SH-SY5Y (cell line): Measurements from ENCODE around the gene NHSL1.

Source experiments
- GATA2 ChIP-seq: IDR thresholded peaks from 2 replicates; pipeline ENCODE4 v1.6.1; 2011; ENCODE audit warnings: mild to moderate bottlenecking, low read depth, low read length
- GATA3 ChIP-seq: IDR thresholded peaks from 2 replicates; pipeline ENCODE4 v1.6.1; 2011; ENCODE audit warnings: low read depth, mild to moderate bottlenecking, low read length, moderate library complexity

DNA sequence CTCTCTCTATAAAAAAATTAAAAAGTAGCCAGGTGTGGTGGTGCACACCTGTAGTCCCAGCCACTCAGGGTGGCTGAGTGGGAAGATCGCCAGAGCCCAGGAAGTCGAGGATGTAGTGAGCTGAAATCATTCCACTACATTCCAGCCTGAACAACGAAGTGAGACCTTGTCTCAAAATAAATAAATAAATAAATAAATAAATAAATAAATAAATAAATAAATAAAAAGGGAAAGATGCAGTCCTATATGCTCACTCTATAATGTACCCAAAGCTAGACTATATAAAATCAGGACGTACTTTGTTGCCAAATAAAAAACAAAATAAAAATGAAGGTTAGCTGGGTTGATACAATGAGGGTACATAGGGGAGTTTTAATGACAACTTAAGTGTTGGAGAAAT lies 26.1 kb upstream of the NHSL1 start:
- no peak for TF ChIP-seq GATA2
- TF ChIP-seq GATA3 = no peak
